Measurements from ENCODE around the gene CS. TPM values are rescaled to one million over a fixed set of nuclear protein-coding genes. Genes with fewer than 3 reads are reported as not detected.

CS gene
- polyA plus RNA-seq, 1 of the 3 experiments (the other 2 are of a cell fraction): 121 TPM

- no peak for TF ChIP-seq GATA2 (CRISPR knock-in tag; IDR thresholded peaks at IDR 0.05)
- TF ChIP-seq ZBTB33 (IDR thresholded peaks at IDR 0.05; ENCODE audit: borderline replicate concordance, low read depth): no peak
- no peak for TF ChIP-seq CHD2 (IDR thresholded peaks at IDR 0.05; ENCODE audit: low read length, partially characterized antibody)
- no peak for TF ChIP-seq SIN3A (IDR thresholded peaks at IDR 0.05; ENCODE audit: borderline replicate concordance, low read depth, low read length)
- TF ChIP-seq, protein P1, sequence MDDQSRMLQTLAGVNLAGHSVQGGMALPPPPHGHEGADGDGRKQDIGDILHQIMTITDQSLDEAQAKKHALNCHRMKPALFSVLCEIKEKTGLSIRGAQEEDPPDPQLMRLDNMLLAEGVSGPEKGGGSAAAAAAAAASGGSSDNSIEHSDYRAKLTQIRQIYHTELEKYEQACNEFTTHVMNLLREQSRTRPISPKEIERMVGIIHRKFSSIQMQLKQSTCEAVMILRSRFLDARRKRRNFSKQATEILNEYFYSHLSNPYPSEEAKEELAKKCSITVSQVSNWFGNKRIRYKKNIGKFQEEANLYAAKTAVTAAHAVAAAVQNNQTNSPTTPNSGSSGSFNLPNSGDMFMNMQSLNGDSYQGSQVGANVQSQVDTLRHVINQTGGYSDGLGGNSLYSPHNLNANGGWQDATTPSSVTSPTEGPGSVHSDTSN (IDR thresholded peaks at IDR 0.05): no peak
- no peak for TF ChIP-seq MXI1 (IDR thresholded peaks at IDR 0.05; ENCODE audit: low read depth, low read length)
- no peak for TF ChIP-seq IRF3 (IDR thresholded peaks at IDR 0.05; ENCODE audit: low read depth, low read length)
- TF ChIP-seq RCOR1 (IDR thresholded peaks at IDR 0.05; ENCODE audit: low read length): no peak
- no peak for TF ChIP-seq RFX5 (IDR thresholded peaks at IDR 0.05; ENCODE audit: low read length)
- TF ChIP-seq REST (IDR thresholded peaks at IDR 0.05; ENCODE audit: low read depth, low read length): no peak
- TF ChIP-seq TAF1 (IDR thresholded peaks at IDR 0.05; ENCODE audit: borderline replicate concordance, low read depth, low read length): no peak
- no peak for TF ChIP-seq SMC3 (IDR thresholded peaks at IDR 0.05; ENCODE audit: low read depth, low read length)
- TF ChIP-seq, protein P2, sequence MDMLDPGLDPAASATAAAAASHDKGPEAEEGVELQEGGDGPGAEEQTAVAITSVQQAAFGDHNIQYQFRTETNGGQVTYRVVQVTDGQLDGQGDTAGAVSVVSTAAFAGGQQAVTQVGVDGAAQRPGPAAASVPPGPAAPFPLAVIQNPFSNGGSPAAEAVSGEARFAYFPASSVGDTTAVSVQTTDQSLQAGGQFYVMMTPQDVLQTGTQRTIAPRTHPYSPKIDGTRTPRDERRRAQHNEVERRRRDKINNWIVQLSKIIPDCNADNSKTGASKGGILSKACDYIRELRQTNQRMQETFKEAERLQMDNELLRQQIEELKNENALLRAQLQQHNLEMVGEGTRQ (IDR thresholded peaks at IDR 0.05; ENCODE audit: borderline replicate concordance, low read depth, low read length): no peak
- TF ChIP-seq GABPA (IDR thresholded peaks at IDR 0.05; ENCODE audit: low read depth): no peak
- TF ChIP-seq ELF1 (IDR thresholded peaks at IDR 0.05): no peak
- no peak for TF ChIP-seq FOXJ3 (CRISPR knock-in tag; IDR thresholded peaks at IDR 0.05)
- TF ChIP-seq, protein P3, sequence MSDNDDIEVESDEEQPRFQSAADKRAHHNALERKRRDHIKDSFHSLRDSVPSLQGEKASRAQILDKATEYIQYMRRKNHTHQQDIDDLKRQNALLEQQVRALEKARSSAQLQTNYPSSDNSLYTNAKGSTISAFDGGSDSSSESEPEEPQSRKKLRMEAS (IDR thresholded peaks at IDR 0.05; ENCODE audit: low read depth): no peak
- TF ChIP-seq MEF2A (IDR thresholded peaks at IDR 0.05; ENCODE audit: borderline replicate concordance, low read depth): no peak
- Histone ChIP-seq H3K27me3 (ENCODE audit: insufficient read depth) (no peaks in the 10 kb centered on the region), H3K9me3 (no peaks in the 10 kb centered on the region), H3K79me2 (ENCODE audit: insufficient read depth) (no peaks in the 10 kb centered on the region), H3K4me3 (ENCODE audit: low read depth in 2 of 2, low read length in 1 of 2) (no peak overlapping the region), H3K27ac (ENCODE audit: low read depth in 2 of 2, low read length in 1 of 2) (no peak overlapping the region), H3K36me3 (replicated peaks in 1 of 2; ENCODE audit: control insufficient read depth in 1 of 2, insufficient read depth in 2 of 2, low read length in 1 of 2) (no peaks in the 10 kb centered on the region), H3K9me2 (no peaks in the 10 kb centered on the region), H3K4me1 (ENCODE audit: control insufficient read depth in 1 of 2, insufficient read depth in 2 of 2, low read depth in 1 of 2, low read length in 1 of 2) (peaks cover 5 to 7% of the 10 kb centered on the region in 2 experiments; a peak in 1 of 4 replicates), H4K20me1 (ENCODE audit: insufficient read depth) (no peaks in the 10 kb centered on the region), H2AFZ (ENCODE audit: low read depth) (no peak overlapping the region), H3K9ac (no peak overlapping the region), H3F3A (replicated peaks; ENCODE audit: insufficient read depth) (peaks cover 11% of the 10 kb centered on the region), H3K4me2 (no peak overlapping the region)
- CTCF ChIA-PET: interaction anchor here (2.1 kb wide), 1 partner anchor 40 kb away, joined by 10 read pairs; the partner anchor contains the start of gene SMARCC2
- POLR2A ChIA-PET: no interaction called here
- DNase-seq: no peak
- 86% methylated on average over 7 of the region's 7 CpGs for WGBS (ENCODE audit: low lambda C conversion rate)
These were observed 71.0 kb downstream of the CS start for GRCh38 chr12:56229082-56229481.

All from SK-N-SH (cell line).